Measurements from ENCODE around the gene PTPRT. TPM values are rescaled to one million over a fixed set of nuclear protein-coding genes. Genes with fewer than 3 reads are reported as not detected.

Gene PTPRT
- total RNA-seq, 1 experiment from 2014 or later, result 0.13 TPM

- no peaks in the 10 kb centered on the region for H3K4me1 Mint-ChIP-seq
- Histone ChIP-seq H4K5ac (ENCODE audit: insufficient read length, low read depth, low read length) (no peak overlapping the region), H3K4ac (ENCODE audit: low read depth, low read length) (no peak overlapping the region), H3K9me3 (ENCODE audit: control insufficient read depth, low read depth, low read length) (peaks cover 8% of the 10 kb centered on the region), H2BK20ac (ENCODE audit: low read depth, low read length, poor library complexity, severe bottlenecking) (no peak overlapping the region), H2BK12ac (ENCODE audit: insufficient read length, low read depth, low read length) (no peak overlapping the region), H3T11ph (ENCODE audit: low read length) (no peak overlapping the region), H3K23me2 (ENCODE audit: insufficient read length, low read depth, low read length, poor library complexity, severe bottlenecking) (no peaks in the 10 kb centered on the region), H3K4me1 (ENCODE audit: insufficient read depth, low read length) (no peaks in the 10 kb centered on the region), H3K18ac (ENCODE audit: insufficient read length, low read depth, low read length) (no peak overlapping the region), H2BK15ac (ENCODE audit: low read depth, low read length) (no peak overlapping the region), H3K79me1 (ENCODE audit: insufficient read depth, low read depth, low read length, poor library complexity, severe bottlenecking) (no peaks in the 10 kb centered on the region), H2BK5ac (ENCODE audit: insufficient read length, low read length) (no peak overlapping the region), H3K56ac (ENCODE audit: insufficient read length, low read depth, low read length) (no peak overlapping the region), H4K8ac (replicated peaks; ENCODE audit: insufficient read length, low read depth, low read length) (no peak overlapping the region), H2BK120ac (ENCODE audit: low read depth, low read length, poor library complexity, severe bottlenecking) (no peak overlapping the region), H2AFZ (ENCODE audit: low read length) (no peak overlapping the region), H2AK5ac (ENCODE audit: insufficient read length, low read length) (no peak overlapping the region), H3K23ac (ENCODE audit: insufficient read length, low read depth, low read length) (no peak overlapping the region), H3K27me3 (ENCODE audit: insufficient read depth, low read length) (no peaks in the 10 kb centered on the region), H3K9ac (ENCODE audit: extremely low read depth, insufficient read length, low read length) (no peak overlapping the region), H4K20me1 (ENCODE audit: control insufficient read depth, insufficient read depth, insufficient read length) (no peaks in the 10 kb centered on the region), H3K14ac (ENCODE audit: insufficient read depth, low read length) (no peak overlapping the region), H3K4me2 (ENCODE audit: insufficient read depth, insufficient read length, low read length) (no peak overlapping the region), H4K91ac (ENCODE audit: insufficient read length, low read depth, low read length) (no peak overlapping the region), H3K79me2 (ENCODE audit: insufficient read depth, low read length) (no peaks in the 10 kb centered on the region), H3K27ac (ENCODE audit: insufficient read length, low read depth, low read length) (no peak overlapping the region)
- no peak overlapping the region for H3K4me3 Mint-ChIP-seq
- H3K9me3 Mint-ChIP-seq, result no peaks in the 10 kb centered on the region
- no peaks in the 10 kb centered on the region for H3K36me3 Mint-ChIP-seq (ENCODE audit: insufficient read depth in 1 of 3, low read depth in 3 of 3)
- TF ChIP-seq CTCF (conservative IDR thresholded peaks at IDR 0.05), result no peak
- DNase-seq, result no peak
- no peaks in the 10 kb centered on the region; the same call in 1 of the 2 replicates for H3K27me3 Mint-ChIP-seq (ENCODE audit: low read depth)
- no peak overlapping the region for H3K27ac Mint-ChIP-seq
- no CpG with 5 or more reads among the region's 2 CpGs for WGBS (ENCODE audit: extremely low coverage, insufficient read length, low lambda C conversion rate)
These were observed 759.1 kb downstream of the PTPRT start for GRCh38 chr20:42430598-42430997.
